ENCODE data around the gene PRKD3.
A peak's percentile ranks its signal among the peaks of the same experiment; 100 is the strongest.

PRKD3 gene

DNA sequence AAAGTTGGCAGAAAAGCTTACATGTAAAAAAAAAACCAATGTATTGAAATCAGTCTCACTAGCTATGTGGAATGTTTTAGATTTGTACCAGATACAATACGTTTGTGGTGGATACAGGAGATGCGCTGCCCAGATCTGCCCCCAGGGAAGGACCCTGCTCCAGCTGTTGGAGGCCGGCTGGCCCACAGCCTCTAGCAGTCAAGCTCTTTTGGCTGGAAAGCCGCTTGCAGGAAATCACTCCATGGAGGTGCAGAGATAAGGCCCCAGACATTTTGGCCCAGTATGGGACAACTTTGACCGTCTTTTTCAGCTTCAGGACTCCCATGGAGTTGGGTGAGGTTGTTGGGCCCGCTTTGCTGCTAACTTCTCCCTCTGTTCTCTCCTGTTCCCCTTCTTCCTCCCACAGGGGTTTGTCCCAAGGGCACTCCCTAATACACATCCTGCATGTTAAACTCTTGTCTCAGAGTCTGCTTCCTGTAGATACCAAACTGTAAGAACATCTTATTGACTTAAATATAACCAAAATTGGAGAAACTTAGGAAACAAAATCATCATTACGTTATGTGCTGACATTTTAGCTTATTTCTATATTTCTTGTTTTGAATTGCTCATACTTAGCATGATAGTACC, 18.1 kb upstream of the PRKD3 start:
- no peak for DNase-seq

DNA sequence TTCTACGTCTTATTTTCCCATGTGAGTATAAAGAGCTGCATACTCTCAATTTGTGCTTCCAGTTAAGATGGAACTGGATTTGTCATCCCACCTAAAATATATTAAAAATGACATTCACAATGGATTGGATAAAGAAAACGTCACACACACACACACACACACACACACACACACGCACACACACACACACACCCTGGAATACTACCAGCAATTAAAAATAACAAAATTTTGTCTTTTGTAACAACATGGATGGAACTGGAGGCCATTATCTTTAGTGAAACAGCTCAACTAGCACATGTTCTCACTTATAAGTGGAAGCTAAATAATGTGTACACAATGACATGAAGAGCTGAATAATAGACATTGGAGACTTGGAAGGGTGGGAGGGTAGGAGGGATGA, 16.0 kb upstream of the PRKD3 start:
- no peak for DNase-seq

DNA sequence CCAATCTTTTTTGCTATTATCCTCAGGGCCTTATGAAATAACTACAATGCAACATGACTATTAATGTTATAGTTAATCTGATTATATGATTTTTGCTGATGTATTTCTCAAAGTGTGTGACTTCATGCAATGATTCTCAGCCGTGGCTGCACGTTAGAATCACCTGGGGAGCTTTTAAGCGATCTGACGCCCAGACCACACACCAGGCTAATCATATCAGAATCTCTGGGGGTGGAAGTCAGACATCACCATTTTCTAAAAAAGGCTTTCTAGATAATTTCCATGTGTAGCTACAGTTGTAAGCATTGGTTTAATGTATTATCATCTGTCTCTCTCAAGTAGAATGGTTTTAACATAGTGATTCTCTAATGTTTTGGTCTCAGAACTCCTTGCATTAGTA, 14.3 kb upstream of the PRKD3 start:
- no peak for DNase-seq

DNA sequence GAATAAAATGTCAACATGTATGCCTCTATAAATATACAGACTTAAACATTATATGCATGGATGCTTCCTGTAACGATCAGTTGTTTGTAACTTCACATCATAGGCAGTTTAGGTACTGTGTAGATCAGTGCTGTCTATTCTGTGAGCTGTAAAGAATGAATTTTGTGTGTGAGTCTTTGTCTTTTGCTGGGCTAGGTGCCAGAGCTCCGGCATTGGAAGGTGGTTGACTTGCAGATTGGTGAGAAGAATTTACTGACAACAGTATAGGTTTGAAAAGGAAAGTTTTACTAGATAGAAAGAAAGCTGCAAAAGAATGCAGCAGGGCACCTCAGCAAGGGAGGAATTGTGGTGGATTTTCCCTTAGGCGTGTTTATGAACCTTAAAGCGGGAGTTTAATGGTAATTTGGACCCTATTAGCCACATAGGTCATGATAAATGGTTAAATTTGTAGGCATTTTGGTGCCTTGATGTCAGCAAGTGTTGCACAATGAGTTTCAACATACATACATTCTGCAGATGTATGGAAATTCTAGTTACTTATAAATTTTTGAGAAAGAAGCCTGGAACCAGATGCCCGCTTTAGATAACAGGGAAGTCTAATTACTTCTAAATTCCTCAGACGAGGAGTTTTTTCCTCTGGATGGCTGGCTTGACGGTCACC, 13.1 kb upstream of the PRKD3 start:
- DNase-seq, result no peak

DNA sequence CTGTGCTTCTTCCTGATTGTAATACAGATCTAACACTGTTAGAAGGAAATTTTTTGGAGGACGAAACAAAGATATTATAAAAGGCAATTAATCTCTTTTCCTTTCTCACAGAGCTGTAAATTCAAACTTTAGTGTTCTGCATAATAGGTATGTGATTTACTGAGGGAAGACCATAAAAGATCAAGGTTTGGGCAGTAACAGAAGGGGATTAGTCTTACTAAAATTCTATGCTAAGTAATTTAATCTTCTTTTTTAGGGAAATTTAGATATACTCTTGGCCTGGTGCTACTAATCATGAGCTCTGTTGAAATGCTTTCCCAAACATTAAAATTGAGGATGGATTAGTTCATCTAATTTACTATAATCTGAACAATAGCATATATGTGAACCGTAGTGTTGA, 11.0 kb upstream of the PRKD3 start:
- no peak for DNase-seq

DNA sequence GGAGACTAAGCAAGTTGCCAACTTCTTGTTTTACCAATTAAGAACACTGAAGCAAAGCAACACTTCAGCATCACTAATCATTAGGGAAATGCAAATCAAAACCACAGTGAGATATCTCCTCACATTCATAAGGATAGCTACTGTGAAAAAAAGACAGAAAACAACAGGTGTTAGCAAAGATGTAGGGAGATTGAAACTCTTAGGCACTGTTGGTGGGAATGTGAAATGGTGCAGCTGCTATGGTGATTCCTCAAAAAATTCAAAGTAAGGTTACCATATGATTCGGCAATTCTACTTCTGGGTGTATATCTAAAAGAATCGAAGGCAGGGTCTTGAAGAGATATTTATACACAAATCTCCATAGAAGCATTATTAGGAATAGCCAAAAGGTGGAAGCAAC, 8.6 kb upstream of the PRKD3 start:
- no peak for DNase-seq

DNA sequence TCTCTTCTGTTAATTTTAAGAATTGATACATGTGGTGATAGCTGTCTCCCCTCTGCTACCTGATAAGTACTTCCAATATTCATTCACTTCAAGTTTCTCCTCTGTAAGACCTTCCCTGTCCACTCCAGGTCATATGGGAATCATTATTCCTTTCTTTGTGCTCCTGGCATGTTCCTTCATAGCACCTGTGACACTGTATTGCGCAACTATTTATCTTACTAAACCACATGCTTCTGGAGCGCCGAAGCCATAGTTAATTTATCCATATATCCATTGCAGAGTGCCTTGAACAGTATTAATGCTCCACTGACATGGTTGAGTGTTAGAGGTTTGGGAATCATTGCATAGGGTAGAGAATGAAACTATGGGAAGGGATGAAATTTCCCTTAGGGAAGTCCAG, 7.9 kb upstream of the PRKD3 start:
- DNase-seq, result no peak

DNA sequence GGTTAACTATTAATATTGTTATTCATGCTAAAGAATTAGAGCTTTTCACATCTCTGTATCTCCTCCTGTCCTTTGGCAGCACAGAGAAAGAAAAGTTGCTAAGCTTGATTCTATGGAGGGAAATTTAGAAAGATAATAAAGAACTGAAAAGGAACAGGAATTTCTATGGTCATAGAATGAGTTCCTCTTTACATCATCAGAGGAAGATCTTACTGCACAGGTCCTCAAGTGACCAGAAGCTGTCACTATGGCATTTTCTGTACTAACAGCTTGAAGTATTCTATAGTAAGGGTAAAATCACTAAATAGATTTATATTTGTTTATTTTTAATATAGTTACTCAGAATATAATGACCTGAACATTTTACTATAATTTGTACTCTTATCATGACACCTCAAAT, 6.0 kb upstream of the PRKD3 start:
- DNase-seq, result no peak

DNA sequence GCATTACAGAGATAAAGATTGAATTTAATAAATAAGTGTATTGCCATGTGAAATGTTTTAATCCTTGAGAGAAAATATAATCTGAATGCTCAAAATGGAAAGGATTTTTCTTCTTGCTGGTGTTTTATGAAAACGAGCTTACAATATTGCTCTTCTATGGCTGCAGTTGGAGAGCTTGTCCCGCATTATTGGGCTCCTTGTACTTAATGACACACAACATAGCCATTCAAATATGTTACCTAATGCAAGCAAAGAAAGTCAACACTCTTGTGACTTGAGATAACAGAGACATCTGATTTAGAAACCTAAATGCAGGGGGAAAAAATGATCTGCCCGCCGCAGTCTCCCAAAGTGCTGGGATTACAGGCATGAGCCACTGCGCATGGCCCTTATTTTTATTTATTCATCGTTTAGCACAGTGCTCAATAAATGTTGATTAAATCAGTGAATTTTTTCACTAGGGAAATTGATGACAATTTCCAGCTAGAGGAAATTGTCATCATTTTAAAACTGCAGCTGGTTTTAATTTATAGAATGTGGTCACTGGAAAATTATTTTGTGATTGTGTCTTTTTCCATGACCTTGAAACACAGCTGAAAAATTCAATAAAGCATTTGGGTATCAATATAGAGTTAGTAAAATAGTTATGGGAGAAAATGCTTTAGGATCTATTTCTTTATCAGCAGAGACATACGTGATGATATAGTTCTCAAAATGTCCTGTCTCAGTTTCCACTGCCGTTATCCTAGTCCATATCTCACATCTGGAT, 2.4 kb upstream of the PRKD3 start:
- DNase-seq, result no peak

DNA sequence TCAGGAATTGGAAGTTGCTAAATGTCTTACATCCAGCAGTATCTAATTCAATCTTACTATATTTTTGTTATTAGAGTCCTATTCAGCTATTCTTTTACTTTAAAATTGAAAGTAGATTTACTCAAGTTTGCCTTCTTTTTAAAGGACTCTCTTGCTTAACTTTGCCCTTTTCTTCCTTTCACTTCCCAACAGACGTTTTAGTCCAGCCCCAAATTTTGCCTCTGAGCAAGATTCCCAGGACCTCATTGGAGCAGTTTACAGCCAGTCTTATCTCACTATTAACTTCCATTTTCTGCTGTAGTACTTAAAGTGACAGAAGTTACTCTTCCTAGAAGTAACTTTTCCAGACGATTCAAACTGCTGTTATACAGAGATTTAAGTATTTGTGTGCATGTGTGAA, 1.7 kb upstream of the PRKD3 start:
- DNase-seq, result no peak

DNA sequence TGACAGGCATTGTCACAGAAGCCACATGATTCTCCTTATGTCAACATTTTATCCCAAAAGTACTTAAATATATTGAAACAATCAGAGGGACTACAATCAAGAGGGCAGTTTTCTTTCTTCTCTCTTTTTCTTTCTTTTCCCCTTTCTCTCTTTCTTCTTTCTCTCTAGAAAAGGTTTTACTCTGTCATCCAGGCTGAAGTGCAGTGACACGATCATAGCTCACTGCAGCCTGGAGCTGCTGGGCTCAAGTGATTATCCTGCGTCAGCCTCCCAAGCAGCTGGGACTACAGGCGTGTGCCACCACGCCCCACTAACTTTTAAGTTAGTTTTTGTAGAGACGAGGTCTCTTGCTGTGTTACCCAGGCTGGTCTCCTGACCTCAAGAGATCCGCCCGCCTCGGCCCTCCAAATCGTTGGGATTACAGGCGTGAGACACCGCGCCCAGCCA, 1.0 kb upstream of the PRKD3 start:
- no peak for DNase-seq

DNA sequence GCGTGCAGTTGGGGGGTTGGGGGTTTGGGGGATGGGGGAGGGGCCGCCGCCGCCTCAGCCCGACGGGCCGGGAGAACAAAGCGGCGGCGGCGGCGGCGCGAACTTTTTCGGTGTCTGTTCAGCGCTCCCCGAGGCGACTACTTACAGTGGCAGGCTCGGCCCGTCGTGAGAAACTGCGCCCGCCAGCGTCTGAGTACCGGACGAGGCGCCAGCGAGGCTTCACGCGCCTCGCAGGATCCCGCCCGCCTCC, 172 bp downstream of the PRKD3 start:
- peak; percentile 66 for DNase-seq

DNA sequence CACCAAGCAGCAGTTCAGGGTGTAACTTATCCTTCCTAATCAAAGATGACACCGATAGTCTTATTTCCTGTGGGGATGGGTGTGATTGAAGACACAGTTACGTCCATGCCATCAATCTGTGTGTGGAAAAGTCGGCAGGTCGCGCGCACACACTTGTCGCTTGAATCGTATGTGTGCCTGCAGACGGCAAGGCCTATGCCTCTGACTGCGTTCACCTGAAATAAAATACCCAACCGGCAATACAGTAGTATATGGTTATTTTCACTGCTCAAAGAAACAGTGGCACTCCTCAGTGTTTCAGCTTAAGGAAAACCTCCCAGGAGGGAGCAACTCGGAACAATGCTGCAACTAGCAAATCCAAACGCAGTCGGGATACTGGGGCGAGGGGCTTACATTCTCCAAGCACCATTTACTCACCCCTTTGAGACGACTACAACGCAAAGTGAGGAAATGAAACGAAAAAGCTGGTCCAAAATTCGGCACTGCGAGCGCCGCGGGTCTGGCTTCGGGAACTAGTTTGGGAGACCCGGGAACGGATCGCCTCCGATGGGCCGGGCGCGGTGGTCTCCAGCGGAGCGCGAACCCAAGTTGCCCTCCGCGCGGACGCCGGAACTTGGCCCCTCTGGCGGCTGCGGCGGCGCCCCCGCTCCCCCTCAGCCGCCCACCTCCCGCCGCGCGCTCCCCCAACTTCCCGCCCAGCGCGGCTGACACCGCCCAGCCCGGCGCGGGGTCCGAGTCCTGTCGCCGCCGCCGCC, 675 bp downstream of the PRKD3 start:
- DNase-seq, result peak; percentile 36

DNA sequence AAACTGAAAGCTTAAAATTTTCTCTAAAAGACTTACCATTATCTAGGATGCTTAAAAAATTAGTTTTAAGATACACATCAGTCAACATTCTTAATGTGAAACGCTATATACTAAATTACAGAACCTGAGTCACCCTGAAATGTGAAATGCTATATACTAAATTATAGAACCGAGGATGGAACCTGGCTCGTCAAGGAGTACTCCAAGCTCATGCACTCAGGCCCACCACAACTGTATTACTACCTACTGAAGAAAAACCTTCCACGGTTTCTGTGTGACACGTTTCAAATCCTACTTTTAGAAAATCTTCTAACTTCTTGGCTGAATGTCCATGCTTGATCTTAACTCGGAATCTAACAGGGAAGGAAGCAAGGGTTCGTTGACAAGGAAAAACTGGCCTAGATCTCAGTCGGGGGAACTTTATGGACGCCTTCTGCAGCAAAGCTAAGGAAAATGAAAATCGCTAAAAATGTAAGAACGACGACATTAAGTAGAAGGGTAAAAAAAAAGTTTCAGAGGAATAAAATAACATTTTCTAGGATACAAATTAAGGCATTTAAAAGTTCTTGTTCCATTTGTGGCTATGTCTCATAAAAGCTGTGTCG, 1.4 kb downstream of the PRKD3 start:
- no peak for DNase-seq

DNA sequence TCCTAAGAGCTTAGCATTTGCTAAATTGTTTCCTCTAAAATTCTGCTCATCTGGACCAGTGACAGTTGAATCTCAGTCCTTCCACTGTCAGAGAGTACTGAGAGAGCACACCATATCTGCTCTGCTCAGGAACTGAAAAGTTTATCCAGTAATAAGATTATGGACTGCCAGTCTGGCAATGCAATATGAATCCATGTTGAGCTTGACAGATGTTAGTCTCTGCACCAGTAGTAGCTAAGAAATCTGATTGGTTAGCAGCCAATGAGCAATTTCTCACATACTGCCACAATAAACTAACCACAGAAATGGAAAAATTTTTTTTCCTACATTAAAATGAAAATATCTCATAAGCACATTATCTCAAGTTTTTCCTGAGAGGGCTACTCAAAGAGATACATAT, 2.3 kb downstream of the PRKD3 start:
- DNase-seq, result peak; percentile 29

DNA sequence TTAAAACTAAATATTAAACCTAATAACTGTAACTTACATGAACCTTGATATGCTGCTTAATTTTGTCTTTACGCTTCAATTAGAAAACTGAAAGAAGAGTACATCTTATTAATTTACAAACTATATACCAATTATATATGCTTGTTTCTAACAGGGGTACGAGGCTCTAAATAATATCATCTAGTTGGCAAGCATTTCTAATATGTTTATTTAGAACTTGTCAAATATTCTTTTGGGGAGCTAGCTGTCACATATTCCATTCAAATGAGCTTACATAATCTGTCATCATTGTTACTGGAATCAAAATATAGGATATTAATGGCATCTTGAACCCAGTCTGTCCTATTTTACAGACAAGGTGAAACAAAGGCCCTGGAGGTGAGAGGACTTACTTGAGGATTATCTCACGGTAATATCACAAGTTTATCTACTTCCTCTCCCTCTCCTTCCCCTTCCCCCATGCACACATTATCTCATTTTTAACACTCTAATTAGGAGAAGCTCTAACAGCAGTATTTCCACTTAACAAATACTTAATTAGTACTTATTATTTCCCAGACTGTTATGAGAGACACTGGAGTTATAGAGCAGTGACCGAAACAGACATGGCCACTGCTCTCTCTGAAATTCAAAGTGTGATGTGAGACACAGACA, 3.5 kb downstream of the PRKD3 start:
- DNase-seq, result no peak

DNA sequence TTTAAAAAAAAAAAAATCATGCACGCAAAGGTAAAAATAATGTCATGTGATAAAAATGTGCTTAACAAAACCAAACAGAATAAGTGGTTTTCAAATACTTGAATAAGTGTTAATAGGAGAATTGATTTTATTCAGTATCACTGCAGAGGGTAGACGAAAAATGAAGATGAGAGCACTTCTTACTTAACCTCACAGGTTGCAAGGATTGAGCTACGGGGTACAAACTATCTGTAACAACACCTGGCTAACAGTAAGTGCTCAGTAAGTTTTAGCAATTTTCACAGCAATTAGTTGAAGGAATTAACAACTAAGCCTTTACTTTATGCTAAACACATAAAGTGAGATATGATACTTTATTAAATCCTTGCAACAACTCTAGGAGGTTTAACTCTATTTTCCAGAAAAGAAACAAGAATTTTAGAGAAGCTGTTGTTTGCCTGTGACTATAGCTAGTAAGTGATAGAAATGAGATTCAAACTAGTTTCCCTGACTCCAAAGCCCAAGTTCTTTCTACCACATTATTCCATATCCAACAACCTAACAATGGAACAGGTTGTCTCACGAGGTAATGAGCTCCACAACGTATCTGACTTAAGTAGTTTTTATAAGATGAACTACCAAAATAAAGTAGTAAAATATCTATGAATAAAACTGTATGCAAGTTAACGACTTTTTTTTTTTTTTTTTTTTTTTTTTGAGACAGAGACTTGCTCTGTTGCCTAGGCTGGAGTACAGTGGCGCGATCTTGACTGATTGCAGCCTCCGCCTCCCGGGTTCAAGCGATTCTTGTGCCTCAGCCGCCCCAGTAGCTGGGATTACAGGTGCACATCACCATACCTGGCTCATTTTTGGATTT, 4.7 kb downstream of the PRKD3 start:
- no peak for DNase-seq

DNA sequence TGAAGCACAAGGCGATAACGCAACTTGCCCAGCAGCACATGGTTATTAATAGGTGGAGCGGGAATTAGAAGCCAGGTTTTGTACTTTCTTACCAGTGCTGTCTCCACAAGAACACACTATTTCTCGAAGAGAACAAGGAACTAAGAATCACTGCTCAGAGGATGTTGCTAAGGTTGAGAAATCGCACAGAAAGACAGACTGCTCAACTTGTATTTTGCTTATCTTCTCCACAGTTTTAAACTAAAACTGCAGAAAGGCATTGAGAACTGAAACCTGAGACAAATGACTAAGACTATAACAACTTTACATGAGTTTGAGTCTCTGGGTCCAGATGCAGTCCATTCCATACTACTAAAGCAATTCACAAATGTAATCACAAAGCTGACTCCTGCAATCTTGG, 6.2 kb downstream of the PRKD3 start:
- DNase-seq, result peak; percentile 9

DNA sequence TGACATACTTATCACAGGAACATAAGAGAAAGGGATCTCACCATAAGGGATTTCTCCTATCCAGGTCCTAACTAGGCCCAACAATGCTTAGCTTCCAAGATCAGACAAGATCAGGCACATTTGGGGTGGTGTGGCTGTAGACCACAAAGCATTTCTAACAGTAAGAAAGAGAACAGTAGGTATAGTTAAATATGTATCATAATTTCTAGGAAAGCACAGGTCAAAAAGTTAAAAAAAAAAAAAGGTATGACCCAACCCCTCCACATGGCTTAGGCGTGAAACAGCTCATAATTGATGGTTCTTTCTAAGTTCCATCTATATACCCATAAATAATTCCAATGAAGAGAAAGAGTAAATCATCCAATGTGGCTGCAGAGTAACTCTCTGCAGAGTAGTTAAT, 6.9 kb downstream of the PRKD3 start:
- no peak for DNase-seq

DNA sequence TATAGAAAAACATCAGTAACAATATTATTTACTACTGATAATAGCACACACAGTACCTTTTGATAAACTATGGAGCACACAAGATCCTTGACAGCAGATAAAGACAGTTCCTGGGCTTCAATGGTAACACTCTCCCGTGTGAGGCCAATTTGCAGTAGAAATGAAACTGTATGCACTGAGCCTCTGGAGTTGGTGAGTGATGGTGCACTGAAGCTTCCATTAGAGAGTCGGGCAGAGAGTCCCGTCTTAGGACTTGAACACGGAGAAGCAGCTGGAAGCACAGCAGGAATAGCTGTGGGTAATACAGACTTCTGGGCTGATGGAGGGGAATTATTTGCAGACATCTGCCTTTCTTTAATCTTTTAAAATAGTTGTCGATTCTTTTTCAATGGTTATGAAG, 8.5 kb downstream of the PRKD3 start:
- DNase-seq, result no peak

DNA sequence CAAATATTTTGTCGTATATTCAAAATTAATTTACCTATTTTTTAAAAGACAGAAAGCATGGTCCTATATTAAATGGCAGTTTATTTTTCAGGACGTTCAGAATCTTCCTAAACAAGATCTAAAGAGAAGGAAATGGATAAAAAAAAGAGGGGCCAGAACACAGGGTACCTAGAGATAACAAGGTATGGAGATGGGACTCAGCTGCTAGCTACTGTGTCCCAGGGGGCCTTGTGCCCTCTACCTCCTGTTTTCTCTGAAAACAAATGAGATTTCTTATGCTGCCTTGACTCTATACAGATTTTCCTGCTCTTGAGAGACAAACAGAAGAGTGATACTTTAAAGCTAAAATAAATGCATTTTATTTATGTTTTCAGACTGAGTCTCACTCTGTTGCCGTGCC, 9.3 kb downstream of the PRKD3 start:
- no peak for DNase-seq

DNA sequence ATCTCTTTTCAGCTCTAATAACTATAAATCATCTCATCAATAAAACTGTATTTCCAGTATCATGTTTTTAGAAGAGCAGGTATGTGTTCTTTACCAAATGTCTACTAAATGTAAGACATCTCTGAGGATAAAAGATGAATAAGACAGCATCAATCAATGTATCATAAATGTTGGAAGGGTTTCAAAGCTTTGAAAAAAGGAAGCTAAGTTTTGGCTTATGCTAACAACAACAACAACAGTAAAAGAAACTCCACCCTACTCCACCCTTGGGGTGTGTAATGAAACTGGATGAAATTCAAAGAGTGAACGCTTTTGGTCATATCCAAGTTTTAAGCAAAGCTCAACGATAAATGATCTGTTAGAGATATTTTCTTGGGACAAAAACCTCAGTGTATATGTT, 17.1 kb downstream of the PRKD3 start:
- no peak for DNase-seq

Measured in activated CD4-positive, alpha-beta T cell treated with anti-CD3 and anti-CD28 coated beads, Interleukin-2, Interleukin-6, amounts not matched to agents 100 ng/mL and 50 ng/mL, durations not matched to agents 16 hours and 8 hours (primary cell).